Measurements from ENCODE around the gene PCNT.
"Not testable (repeated sequence)": the region's sequence is repeated elsewhere in the genome, so short reads cannot be mapped to it uniquely, and the experiment has no call there.

Gene PCNT

DNA sequence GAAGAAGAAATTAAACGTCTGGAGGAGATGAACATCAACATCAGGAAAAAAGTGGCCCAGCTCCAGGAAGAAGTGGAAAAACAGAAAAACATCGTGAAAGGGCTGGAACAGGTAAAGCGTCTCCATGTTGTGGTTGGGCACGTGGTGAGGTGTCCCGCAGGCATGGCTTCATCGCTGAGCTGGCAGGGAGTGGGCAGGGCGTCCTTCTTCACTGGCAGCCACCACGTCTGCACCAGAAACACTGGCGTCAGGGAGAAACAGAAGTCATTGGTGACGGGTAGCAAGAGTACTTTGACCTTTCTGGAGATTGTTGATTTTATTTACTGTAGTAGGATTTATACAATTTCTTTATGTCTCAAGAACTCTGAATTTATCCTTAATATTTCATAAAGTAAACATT is 75.7 kb downstream of the PCNT start:
- no peak overlapping the region for H3K4me3 ChIP-seq (ENCODE audit: low read length in 2 of 2)

DNA sequence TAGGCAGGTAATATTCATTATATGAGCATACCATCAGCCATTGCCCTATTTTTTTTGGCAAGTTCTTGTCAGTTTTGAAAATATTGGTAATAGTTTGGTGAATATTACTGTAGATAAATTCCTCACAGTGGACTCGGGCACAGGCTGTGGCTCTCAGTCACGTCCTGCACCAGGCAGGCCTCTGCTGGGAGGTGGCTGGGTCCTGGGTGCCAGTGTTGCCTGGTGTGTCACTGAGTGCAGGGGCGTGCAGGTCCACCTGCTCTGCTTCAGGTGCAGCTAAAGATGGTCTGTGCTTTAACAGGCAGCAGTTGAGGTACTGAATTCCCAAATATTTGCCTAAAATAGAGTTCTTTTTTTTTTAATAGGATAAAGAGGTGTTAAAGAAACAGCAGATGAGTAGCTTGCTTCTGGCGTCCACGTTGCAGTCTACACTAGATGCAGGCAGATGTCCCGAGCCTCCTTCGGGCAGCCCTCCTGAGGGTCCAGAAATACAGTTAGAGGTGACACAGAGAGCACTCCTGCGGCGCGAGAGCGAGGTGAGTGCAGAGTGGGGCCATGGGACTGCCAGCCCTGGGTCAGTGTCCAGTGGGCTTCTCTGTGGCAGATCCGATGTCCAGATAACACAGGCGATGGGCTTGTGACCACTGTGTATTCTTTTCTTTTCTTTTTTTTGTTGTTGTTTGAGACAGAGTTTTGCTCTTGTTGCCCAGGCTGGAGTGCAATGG is 77.4 kb downstream of the PCNT start:
- peaks cover 34 to 88% of the 10 kb centered on the region in 2 donors for H3K36me3 ChIP-seq (replicated peaks in 1 of 2; ENCODE audit: control insufficient read depth in 2 of 2, insufficient read depth in 2 of 2, low read length in 2 of 2)
- WGBS, 2 donors (ENCODE audit: extremely low coverage in 2 of 2, insufficient read length in 2 of 2, insufficient replicate concordance in 1 of 2): no CpG with 5 or more reads among the region's 13 CpGs
- no peak overlapping the region for H2AFZ ChIP-seq (ENCODE audit: low read length)

More for the DNA sequence above, 75.7 kb downstream of the PCNT start:
- no peak overlapping the region for H3K18ac ChIP-seq (ENCODE audit: low read length)
- no peak overlapping the region for H2AK5ac ChIP-seq (ENCODE audit: low read depth, low read length)
- H3K79me1 ChIP-seq (ENCODE audit: low read depth, low read length): no peaks in the 10 kb centered on the region
- no peak overlapping the region for H3K9ac ChIP-seq (ENCODE audit: low read depth, low read length, poor library complexity)
- H4K8ac ChIP-seq (ENCODE audit: low read depth, low read length): no peak overlapping the region
- no peaks in the 10 kb centered on the region for H3K4me1 ChIP-seq (ENCODE audit: control insufficient read depth in 2 of 2, insufficient read depth in 1 of 2, low read depth in 1 of 2, low read length in 2 of 2)
- WGBS, 2 donors (ENCODE audit: extremely low coverage in 2 of 2, insufficient read length in 2 of 2, insufficient replicate concordance in 1 of 2): no CpG with 5 or more reads among the region's 10 CpGs
- no peak overlapping the region for H3K4me2 ChIP-seq (ENCODE audit: insufficient read depth, low read length, poor library complexity, severe bottlenecking)
- H2BK15ac ChIP-seq (ENCODE audit: low read length): no peak overlapping the region
- no peak overlapping the region for H2BK120ac ChIP-seq (ENCODE audit: low read depth, low read length)
- no peak overlapping the region for H2AFZ ChIP-seq (ENCODE audit: low read length)
- DNase-seq (ENCODE audit: low spot score): no peak
- H3K27me3 ChIP-seq (ENCODE audit: control insufficient read depth in 3 of 3, insufficient read depth in 3 of 3, low read depth in 1 of 3, low read length in 3 of 3): no peaks in the 10 kb centered on the region
- no peak overlapping the region for H2BK5ac ChIP-seq (ENCODE audit: low read length)
- no peak overlapping the region for H3K14ac ChIP-seq (ENCODE audit: low read length)
- H3K27ac ChIP-seq (replicated peaks; ENCODE audit: low read length): no peak overlapping the region
- H3K9me3 ChIP-seq (replicated peaks in 1 of 2; ENCODE audit: control insufficient read depth in 2 of 2, insufficient read depth in 1 of 2, low read depth in 1 of 2, low read length in 2 of 2): no peaks in the 10 kb centered on the region
- H4K91ac ChIP-seq (ENCODE audit: low read depth, low read length, poor library complexity): no peak overlapping the region
- H3K4ac ChIP-seq (ENCODE audit: low read length): no peak overlapping the region
- H3K36me3 ChIP-seq (replicated peaks in 1 of 2; ENCODE audit: control insufficient read depth in 2 of 2, insufficient read depth in 2 of 2, low read length in 2 of 2): peaks cover 35 to 83% of the 10 kb centered on the region in 2 donors
- no peak overlapping the region for H3K23ac ChIP-seq (ENCODE audit: low read depth, low read length, poor library complexity)
- H2BK12ac ChIP-seq (ENCODE audit: low read length): no peak overlapping the region

DNA sequence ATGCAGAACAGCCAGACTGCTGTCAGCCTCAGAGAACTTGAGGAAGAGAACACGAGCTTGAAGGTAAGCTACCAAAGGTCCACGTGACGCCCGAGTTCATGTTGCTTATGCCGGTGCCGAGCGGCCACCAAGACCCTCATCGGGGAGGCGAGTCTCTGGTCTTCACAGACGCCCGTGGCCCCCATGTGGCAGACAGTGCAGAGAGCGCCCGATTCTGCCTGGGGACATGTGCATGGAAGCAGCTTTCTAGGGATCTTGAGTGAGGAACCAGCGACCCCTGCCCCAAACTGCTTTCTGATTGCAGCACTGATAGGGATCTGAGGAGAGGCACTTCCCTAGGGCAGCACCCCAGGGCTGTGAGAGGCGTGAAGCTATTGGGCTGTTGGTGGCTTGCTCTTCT is 78.5 kb downstream of the PCNT start:
- H3K36me3 ChIP-seq (replicated peaks in 1 of 2; ENCODE audit: control insufficient read depth in 2 of 2, insufficient read depth in 2 of 2, low read length in 2 of 2): peaks cover 31 to 88% of the 10 kb centered on the region in 2 donors

More for the DNA sequence above, 77.4 kb downstream of the PCNT start:
- Histone ChIP-seq H3K27ac (replicated peaks; ENCODE audit: low read length) (no peak overlapping the region), H4K8ac (ENCODE audit: low read depth, low read length) (no peak overlapping the region), H4K91ac (ENCODE audit: low read depth, low read length, poor library complexity) (no peak overlapping the region), H3K14ac (ENCODE audit: low read length) (no peak overlapping the region), H2AK5ac (ENCODE audit: low read depth, low read length) (no peak overlapping the region), H3K9ac (ENCODE audit: low read depth, low read length, poor library complexity) (no peak overlapping the region), H2BK5ac (ENCODE audit: low read length) (no peak overlapping the region), H2BK120ac (ENCODE audit: low read depth, low read length) (no peak overlapping the region), H3K9me3 (replicated peaks in 1 of 2; ENCODE audit: control insufficient read depth in 2 of 2, insufficient read depth in 1 of 2, low read depth in 1 of 2, low read length in 2 of 2) (no peaks in the 10 kb centered on the region), H3K4ac (ENCODE audit: low read length) (no peak overlapping the region), H3K27me3 (ENCODE audit: control insufficient read depth in 3 of 3, insufficient read depth in 3 of 3, low read depth in 1 of 3, low read length in 3 of 3) (no peaks in the 10 kb centered on the region), H2BK12ac (ENCODE audit: low read length) (no peak overlapping the region), H3K4me2 (ENCODE audit: insufficient read depth, low read length, poor library complexity, severe bottlenecking) (no peak overlapping the region), H3K18ac (ENCODE audit: low read length) (no peak overlapping the region), H3K79me1 (ENCODE audit: low read depth, low read length) (no peaks in the 10 kb centered on the region), H2BK15ac (ENCODE audit: low read length) (no peak overlapping the region), H3K23ac (ENCODE audit: low read depth, low read length, poor library complexity) (no peak overlapping the region), H3K4me3 (ENCODE audit: low read length in 2 of 2) (no peak overlapping the region), H3K4me1 (ENCODE audit: control insufficient read depth in 2 of 2, insufficient read depth in 1 of 2, low read depth in 1 of 2, low read length in 2 of 2) (no peaks in the 10 kb centered on the region)
- DNase-seq (ENCODE audit: low spot score): no peak

DNA sequence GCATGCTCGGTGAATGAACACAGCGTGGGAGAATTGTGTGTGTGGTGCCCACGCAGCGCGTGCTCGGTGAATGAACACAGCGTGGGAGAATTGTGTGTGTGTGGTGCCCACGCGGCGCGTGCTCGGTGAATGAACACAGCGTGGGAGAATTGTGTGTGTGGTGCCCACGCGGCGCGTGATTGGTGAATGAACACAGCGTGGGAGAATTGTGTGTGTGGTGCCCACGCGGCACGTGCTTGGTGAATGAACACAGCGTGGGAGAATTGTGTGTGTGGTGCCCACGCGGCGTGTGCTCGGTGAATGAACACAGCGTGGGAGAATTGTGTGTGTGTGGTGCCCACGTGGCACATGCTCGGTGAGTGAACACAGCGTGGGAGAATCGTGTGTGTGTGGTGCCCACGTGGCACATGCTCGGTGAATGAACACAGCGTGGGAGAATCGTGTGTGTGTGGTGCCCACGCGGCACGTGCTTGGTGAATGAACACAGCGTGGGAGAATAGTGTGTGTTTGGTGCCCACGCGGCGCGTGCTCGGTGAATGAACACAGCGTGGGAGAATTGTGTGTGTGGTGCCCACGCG is 79.4 kb downstream of the PCNT start:
- not testable (repeated sequence) for DNase-seq (ENCODE audit: low spot score); H2BK120ac ChIP-seq (ENCODE audit: low read depth, low read length); H3K4ac ChIP-seq (ENCODE audit: low read length); H3K27ac ChIP-seq (replicated peaks; ENCODE audit: low read length); H3K27me3 ChIP-seq (ENCODE audit: control insufficient read depth in 3 of 3, insufficient read depth in 3 of 3, low read depth in 1 of 3, low read length in 3 of 3); H3K9me3 ChIP-seq (replicated peaks in 1 of 2; ENCODE audit: control insufficient read depth in 2 of 2, insufficient read depth in 1 of 2, low read depth in 1 of 2, low read length in 2 of 2); H2BK15ac ChIP-seq (ENCODE audit: low read length); H2AK5ac ChIP-seq (ENCODE audit: low read depth, low read length); H4K8ac ChIP-seq (ENCODE audit: low read depth, low read length); H3K9ac ChIP-seq (ENCODE audit: low read depth, low read length, poor library complexity); H4K91ac ChIP-seq (ENCODE audit: low read depth, low read length, poor library complexity); H3K4me2 ChIP-seq (ENCODE audit: insufficient read depth, low read length, poor library complexity, severe bottlenecking); H3K4me3 ChIP-seq (ENCODE audit: low read length in 2 of 2); H2AFZ ChIP-seq (ENCODE audit: low read length); H2BK5ac ChIP-seq (ENCODE audit: low read length); H3K18ac ChIP-seq (ENCODE audit: low read length); H2BK12ac ChIP-seq (ENCODE audit: low read length); H3K79me1 ChIP-seq (ENCODE audit: low read depth, low read length); H3K4me1 ChIP-seq (ENCODE audit: control insufficient read depth in 2 of 2, insufficient read depth in 1 of 2, low read depth in 1 of 2, low read length in 2 of 2)
- Histone ChIP-seq H3K14ac (ENCODE audit: low read length) (peak overlapping the region; percentile 21), H3K23ac (ENCODE audit: low read depth, low read length, poor library complexity) (peak overlapping the region; percentile 65), H3K36me3 (replicated peaks in 1 of 2; ENCODE audit: control insufficient read depth in 2 of 2, insufficient read depth in 2 of 2, low read length in 2 of 2) (peaks cover 28 to 86% of the 10 kb centered on the region in 2 donors)
- WGBS, 2 donors (ENCODE audit: extremely low coverage in 2 of 2, insufficient read length in 2 of 2, insufficient replicate concordance in 1 of 2): no CpG with 5 or more reads among the region's 47 CpGs

More for the DNA sequence above, 78.5 kb downstream of the PCNT start:
- Histone ChIP-seq H3K27ac (replicated peaks; ENCODE audit: low read length) (no peak overlapping the region), H3K9me3 (replicated peaks in 1 of 2; ENCODE audit: control insufficient read depth in 2 of 2, insufficient read depth in 1 of 2, low read depth in 1 of 2, low read length in 2 of 2) (no peaks in the 10 kb centered on the region), H2BK12ac (ENCODE audit: low read length) (no peak overlapping the region), H3K4me2 (ENCODE audit: insufficient read depth, low read length, poor library complexity, severe bottlenecking) (no peak overlapping the region), H2BK5ac (ENCODE audit: low read length) (no peak overlapping the region), H4K91ac (ENCODE audit: low read depth, low read length, poor library complexity) (no peak overlapping the region), H3K18ac (ENCODE audit: low read length) (no peak overlapping the region), H4K8ac (ENCODE audit: low read depth, low read length) (no peak overlapping the region), H3K79me1 (ENCODE audit: low read depth, low read length) (no peaks in the 10 kb centered on the region), H2BK15ac (ENCODE audit: low read length) (no peak overlapping the region), H2AFZ (ENCODE audit: low read length) (no peak overlapping the region), H3K4me1 (ENCODE audit: control insufficient read depth in 2 of 2, insufficient read depth in 1 of 2, low read depth in 1 of 2, low read length in 2 of 2) (no peaks in the 10 kb centered on the region), H3K9ac (ENCODE audit: low read depth, low read length, poor library complexity) (no peak overlapping the region), H3K23ac (ENCODE audit: low read depth, low read length, poor library complexity) (peak overlapping the region; percentile 49), H2BK120ac (ENCODE audit: low read depth, low read length) (no peak overlapping the region), H3K27me3 (ENCODE audit: control insufficient read depth in 3 of 3, insufficient read depth in 3 of 3, low read depth in 1 of 3, low read length in 3 of 3) (no peaks in the 10 kb centered on the region), H3K4me3 (ENCODE audit: low read length in 2 of 2) (no peak overlapping the region), H2AK5ac (ENCODE audit: low read depth, low read length) (no peak overlapping the region), H3K4ac (ENCODE audit: low read length) (peak overlapping the region; percentile 55), H3K14ac (ENCODE audit: low read length) (no peak overlapping the region)
- DNase-seq (ENCODE audit: low spot score): no peak
- WGBS, 2 donors (ENCODE audit: extremely low coverage in 2 of 2, insufficient read length in 2 of 2, insufficient replicate concordance in 1 of 2): no CpG with 5 or more reads among the region's 15 CpGs
